ENCODE data around the gene KHDC1L. TPM values are rescaled to one million over a fixed set of nuclear protein-coding genes. Genes with fewer than 3 reads are reported as not detected.

KHDC1L gene
- total RNA-seq, 1 experiment from 2014 or later: not detected

GRCh38 chr6:73182021-73182607 is 43.2 kb downstream of the KHDC1L start:
- no peak overlapping the region for H3K27ac ChIP-seq (ENCODE audit: low read length)
- TF ChIP-seq POLR2AphosphoS5 (IDR thresholded peaks at IDR 0.05; ENCODE audit: low read depth, low read length) (no peak), SIN3A (IDR thresholded peaks at IDR 0.05; ENCODE audit: borderline replicate concordance, insufficient read depth, low read depth, low read length) (no peak), TCF7L2 (IDR thresholded peaks at IDR 0.05; ENCODE audit: low read depth, low read length) (no peak), CTCF (IDR thresholded peaks at IDR 0.05) (no peak), REST (IDR thresholded peaks at IDR 0.05; ENCODE audit: insufficient read depth in 1 of 2, low read depth in 2 of 2, low read length in 1 of 2) (no peak)
- ATAC-seq: no peak
- H3K27me3 ChIP-seq (ENCODE audit: control insufficient read depth, insufficient read depth, low read length): no peaks in the 10 kb centered on the region
- H3K4me3 ChIP-seq (ENCODE audit: low read depth in 2 of 2, low read length in 2 of 2): no peak overlapping the region
- intact Hi-C loops (cut with micrococcal nuclease; ENCODE audit: unreplicated experiment) (loop anchor here (10.0 kb wide), 1 partner anchor 143 kb away; no protein-coding TSS in a partner anchor), in situ Hi-C loops (cut with HindIII; ENCODE audit: low pct_unique_long_range_greater_than_20kb, low sequenced_read_pairs) (no loop called here)
- no peak for DNase-seq (ENCODE audit: low read depth, low spot score)
- H3K36me3 ChIP-seq (ENCODE audit: control insufficient read depth, insufficient read depth, low read length): no peaks in the 10 kb centered on the region
- CTCF ChIA-PET: no interaction called here
- POLR2A ChIA-PET: no interaction called here
- H3K4me1 ChIP-seq (ENCODE audit: control insufficient read depth, insufficient read depth, low read length): peaks cover 4% of the 10 kb centered on the region; the same call in 1 of the 2 replicates
- BruUV-seq (replicated peaks): no TSS peak
- no peaks in the 10 kb centered on the region for H3K9me3 ChIP-seq (ENCODE audit: control insufficient read depth, insufficient read depth, low read depth, low read length)

- no peaks in the 10 kb centered on the region for H3K9me3 ChIP-seq (ENCODE audit: control insufficient read depth, insufficient read depth, low read depth, low read length)
- TF ChIP-seq TCF7L2 (IDR thresholded peaks at IDR 0.05; ENCODE audit: low read depth, low read length): no peak
- peak; percentile 86 for TF ChIP-seq CTCF (IDR thresholded peaks at IDR 0.05)
- H3K4me3 ChIP-seq (ENCODE audit: low read depth in 2 of 2, low read length in 2 of 2): no peak overlapping the region; a peak in 1 of 4 replicates
- intact Hi-C loops (cut with micrococcal nuclease; ENCODE audit: unreplicated experiment) (loop anchor here (1.0 to 10.0 kb wide), 3 partner anchors 144 to 769 kb away; no protein-coding TSS in a partner anchor), in situ Hi-C loops (cut with HindIII; ENCODE audit: low pct_unique_long_range_greater_than_20kb, low sequenced_read_pairs) (no loop called here)
- H3K27me3 ChIP-seq (ENCODE audit: control insufficient read depth, insufficient read depth, low read length): no peaks in the 10 kb centered on the region
- CTCF ChIA-PET: interaction anchor here (1.6 kb wide), 1 partner anchor 565 kb away, joined by 4 read pairs; no protein-coding TSS in a partner anchor
- no TSS peak for BruUV-seq (replicated peaks)
- H3K36me3 ChIP-seq (ENCODE audit: control insufficient read depth, insufficient read depth, low read length): no peaks in the 10 kb centered on the region
- peak; percentile 63 for DNase-seq (ENCODE audit: low read depth, low spot score)
- no peak overlapping the region for H3K27ac ChIP-seq (ENCODE audit: low read length)
- ATAC-seq: peak; percentile 94
- POLR2A ChIA-PET: no interaction called here
- peaks cover 4% of the 10 kb centered on the region; the same call in 1 of the 2 replicates for H3K4me1 ChIP-seq (ENCODE audit: control insufficient read depth, insufficient read depth, low read length)
These were observed 44.3 kb downstream of the KHDC1L start for GRCh38 chr6:73180763-73181619.

All from Panc1 (cell line).